ENCODE data around the gene CFTR. TPM values are rescaled to one million over a fixed set of nuclear protein-coding genes. Genes with fewer than 3 reads are reported as not detected.

Gene CFTR
- total RNA-seq, 2 donors from 2014 or later = not detected

GRCh38 chr7:117612637-117613036, 132.8 kb downstream of the CFTR start:
- H3K9me3 ChIP-seq (ENCODE audit: control insufficient read depth, low read length, poor library complexity, severe bottlenecking) = no peaks in the 10 kb centered on the region
- DNase-seq (no peak), ATAC-seq (no peak)
- Mint-ChIP-seq H3K27me3 (no peaks in the 10 kb centered on the region), H3K4me1 (no peaks in the 10 kb centered on the region), H3K27ac (no peak overlapping the region), H3K4me3 (no peak overlapping the region), H3K36me3 (ENCODE audit: low read depth) (no peaks in the 10 kb centered on the region)

GRCh38 chr7:117616694-117617093, 136.9 kb downstream of the CFTR start:
- Mint-ChIP-seq H3K27ac (no peak overlapping the region), H3K27me3 (no peaks in the 10 kb centered on the region), H3K36me3 (ENCODE audit: low read depth) (no peaks in the 10 kb centered on the region), H3K4me3 (no peak overlapping the region), H3K4me1 (no peaks in the 10 kb centered on the region)
- DNase-seq (no peak), ATAC-seq (no peak)
- no peaks in the 10 kb centered on the region for H3K9me3 ChIP-seq (ENCODE audit: control insufficient read depth, low read length, poor library complexity, severe bottlenecking)

- no peaks in the 10 kb centered on the region for H3K9me3 ChIP-seq (ENCODE audit: control insufficient read depth, low read length, poor library complexity, severe bottlenecking)
- Mint-ChIP-seq H3K4me3 (no peak overlapping the region), H3K27me3 (no peaks in the 10 kb centered on the region), H3K4me1 (no peaks in the 10 kb centered on the region), H3K36me3 (ENCODE audit: low read depth) (no peaks in the 10 kb centered on the region), H3K27ac (no peak overlapping the region)
- ATAC-seq (no peak), DNase-seq (no peak)
These were observed 139.9 kb downstream of the CFTR start for GRCh38 chr7:117619681-117620080.

GRCh38 chr7:117621075-117621618, 141.3 kb downstream of the CFTR start:
- Mint-ChIP-seq H3K36me3 (ENCODE audit: low read depth) (no peaks in the 10 kb centered on the region), H3K27me3 (no peaks in the 10 kb centered on the region), H3K27ac (no peak overlapping the region), H3K4me3 (no peak overlapping the region), H3K4me1 (no peaks in the 10 kb centered on the region)
- no peak for DNase-seq
- no peak for ATAC-seq
- no peaks in the 10 kb centered on the region for H3K9me3 ChIP-seq (ENCODE audit: control insufficient read depth, low read length, poor library complexity, severe bottlenecking)

GRCh38 chr7:117623606-117624005, 143.8 kb downstream of the CFTR start:
- no peak overlapping the region for H3K4me3 Mint-ChIP-seq
- ATAC-seq = no peak
- DNase-seq = no peak
- H3K9me3 ChIP-seq (ENCODE audit: control insufficient read depth, low read length, poor library complexity, severe bottlenecking) = no peaks in the 10 kb centered on the region
- H3K27ac Mint-ChIP-seq = no peak overlapping the region
- no peaks in the 10 kb centered on the region for H3K4me1 Mint-ChIP-seq
- H3K36me3 Mint-ChIP-seq (ENCODE audit: low read depth) = no peaks in the 10 kb centered on the region
- no peaks in the 10 kb centered on the region for H3K27me3 Mint-ChIP-seq

- DNase-seq = no peak
- H3K4me3 Mint-ChIP-seq = no peak overlapping the region
- H3K27me3 Mint-ChIP-seq = no peaks in the 10 kb centered on the region
- H3K36me3 Mint-ChIP-seq (ENCODE audit: low read depth) = no peaks in the 10 kb centered on the region
- no peak for ATAC-seq
- no peaks in the 10 kb centered on the region for H3K4me1 Mint-ChIP-seq
- H3K9me3 ChIP-seq (ENCODE audit: control insufficient read depth, low read length, poor library complexity, severe bottlenecking) = no peaks in the 10 kb centered on the region
- no peak overlapping the region for H3K27ac Mint-ChIP-seq
These were observed 150.7 kb downstream of the CFTR start for GRCh38 chr7:117630501-117630900.

GRCh38 chr7:117630907-117631564, 151.2 kb downstream of the CFTR start:
- DNase-seq (no peak), ATAC-seq (no peak)
- H3K36me3 Mint-ChIP-seq (ENCODE audit: low read depth) = no peaks in the 10 kb centered on the region
- no peak overlapping the region for H3K4me3 Mint-ChIP-seq
- no peaks in the 10 kb centered on the region for H3K27me3 Mint-ChIP-seq
- no peaks in the 10 kb centered on the region for H3K4me1 Mint-ChIP-seq
- H3K9me3 ChIP-seq (ENCODE audit: control insufficient read depth, low read length, poor library complexity, severe bottlenecking) = no peaks in the 10 kb centered on the region
- H3K27ac Mint-ChIP-seq = no peak overlapping the region

- H3K4me1 Mint-ChIP-seq = no peaks in the 10 kb centered on the region
- no peak for ATAC-seq
- DNase-seq = no peak
- no peak overlapping the region for H3K27ac Mint-ChIP-seq
- H3K36me3 Mint-ChIP-seq (ENCODE audit: low read depth) = no peaks in the 10 kb centered on the region
- no peak overlapping the region for H3K4me3 Mint-ChIP-seq
- no peaks in the 10 kb centered on the region for H3K9me3 ChIP-seq (ENCODE audit: control insufficient read depth, low read length, poor library complexity, severe bottlenecking)
- H3K27me3 Mint-ChIP-seq = no peaks in the 10 kb centered on the region
These were observed 151.8 kb downstream of the CFTR start for GRCh38 chr7:117631652-117632051.

GRCh38 chr7:117637937-117638336, 158.1 kb downstream of the CFTR start:
- no peaks in the 10 kb centered on the region for H3K36me3 Mint-ChIP-seq (ENCODE audit: low read depth)
- ATAC-seq (no peak), DNase-seq (no peak)
- no peak overlapping the region for H3K27ac Mint-ChIP-seq
- no peaks in the 10 kb centered on the region for H3K9me3 ChIP-seq (ENCODE audit: control insufficient read depth, low read length, poor library complexity, severe bottlenecking)
- H3K4me1 Mint-ChIP-seq = no peaks in the 10 kb centered on the region
- H3K4me3 Mint-ChIP-seq = no peak overlapping the region
- H3K27me3 Mint-ChIP-seq = no peaks in the 10 kb centered on the region

GRCh38 chr7:117639966-117640365, 160.1 kb downstream of the CFTR start:
- H3K27ac Mint-ChIP-seq = no peak overlapping the region
- DNase-seq = no peak
- no peak for ATAC-seq
- no peaks in the 10 kb centered on the region for H3K36me3 Mint-ChIP-seq (ENCODE audit: low read depth)
- no peaks in the 10 kb centered on the region for H3K9me3 ChIP-seq (ENCODE audit: control insufficient read depth, low read length, poor library complexity, severe bottlenecking)
- no peaks in the 10 kb centered on the region for H3K4me1 Mint-ChIP-seq
- H3K27me3 Mint-ChIP-seq = no peaks in the 10 kb centered on the region
- H3K4me3 Mint-ChIP-seq = no peak overlapping the region

GRCh38 chr7:117640465-117640864, 160.6 kb downstream of the CFTR start:
- H3K9me3 ChIP-seq (ENCODE audit: control insufficient read depth, low read length, poor library complexity, severe bottlenecking) = no peaks in the 10 kb centered on the region

GRCh38 chr7:117645481-117646165, 165.8 kb downstream of the CFTR start:
- ATAC-seq (no peak), DNase-seq (no peak)
- Mint-ChIP-seq H3K4me1 (no peaks in the 10 kb centered on the region), H3K27ac (no peak overlapping the region), H3K4me3 (no peak overlapping the region), H3K36me3 (ENCODE audit: low read depth) (no peaks in the 10 kb centered on the region), H3K27me3 (no peaks in the 10 kb centered on the region)
- H3K9me3 ChIP-seq (ENCODE audit: control insufficient read depth, low read length, poor library complexity, severe bottlenecking) = no peaks in the 10 kb centered on the region

More at GRCh38 chr7:117640465-117640864, 160.6 kb downstream of the CFTR start:
- Mint-ChIP-seq H3K27ac (no peak overlapping the region), H3K4me3 (no peak overlapping the region), H3K36me3 (ENCODE audit: low read depth) (no peaks in the 10 kb centered on the region), H3K27me3 (no peaks in the 10 kb centered on the region), H3K4me1 (no peaks in the 10 kb centered on the region)
- no peak for DNase-seq
- no peak for ATAC-seq

- ATAC-seq = no peak
- no peaks in the 10 kb centered on the region for H3K9me3 ChIP-seq (ENCODE audit: control insufficient read depth, low read length, poor library complexity, severe bottlenecking)
- H3K27ac Mint-ChIP-seq = no peak overlapping the region
- no peaks in the 10 kb centered on the region for H3K27me3 Mint-ChIP-seq
- DNase-seq = no peak
- H3K4me3 Mint-ChIP-seq = no peak overlapping the region
- no peaks in the 10 kb centered on the region for H3K36me3 Mint-ChIP-seq (ENCODE audit: low read depth)
- H3K4me1 Mint-ChIP-seq = no peaks in the 10 kb centered on the region
These were observed 168.5 kb downstream of the CFTR start for GRCh38 chr7:117648203-117648866.

Measured in T-helper 17 cell (primary cell).